ENCODE data around the gene RNF25. TPM values are rescaled to one million over a fixed set of nuclear protein-coding genes. Genes with fewer than 3 reads are reported as not detected.

Gene RNF25
- total RNA-seq, 1 experiment from 2014 or later = 27.2 TPM

DNA sequence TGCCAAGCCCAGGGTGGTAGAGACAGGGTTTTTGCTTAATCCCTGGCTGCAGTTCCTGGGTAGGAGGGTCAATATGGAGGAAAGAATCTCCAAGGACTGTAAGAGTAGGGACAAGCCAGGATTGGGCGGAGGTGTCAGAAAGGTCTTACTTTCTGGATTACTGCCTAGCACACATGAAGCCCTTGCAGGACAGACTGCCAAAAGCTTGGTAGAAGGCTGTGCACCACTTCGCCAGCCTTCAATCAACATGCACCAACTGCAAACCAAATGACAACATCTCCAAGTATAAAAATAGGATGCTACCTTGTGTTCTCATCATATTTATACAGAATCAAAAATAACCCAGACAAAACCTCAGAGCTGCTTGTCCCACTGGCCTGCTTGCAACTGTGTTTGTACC, 16.1 kb downstream of the RNF25 start:
- Histone ChIP-seq H2AFZ (no peak overlapping the region), H3K79me2 (ENCODE audit: low read depth) (peaks cover 30% of the 10 kb centered on the region), H3K4me2 (no peak overlapping the region), H3K4me1 (replicated peaks; ENCODE audit: insufficient read depth) (peaks cover 5% of the 10 kb centered on the region; the same call in 1 of the 2 replicates), H3K27me3 (ENCODE audit: insufficient read depth, low read depth) (no peaks in the 10 kb centered on the region), H3K9me3 (ENCODE audit: insufficient read depth, low read depth) (no peaks in the 10 kb centered on the region), H3K4me3 (no peak overlapping the region), H3F3A (ENCODE audit: insufficient read depth, low read depth) (no peaks in the 10 kb centered on the region), H3K36me3 (ENCODE audit: low read depth) (peaks cover 20% of the 10 kb centered on the region), H3K27ac (no peak overlapping the region), H3K9me2 (ENCODE audit: insufficient read depth) (no peaks in the 10 kb centered on the region), H4K20me1 (ENCODE audit: insufficient read depth) (0 out of 2 replicates have a peak, but pooled peaks cover 3% of the 10 kb centered on the region)
- no peak for DNase-seq
- BruUV-seq (replicated peaks) = no TSS peak
- TF ChIP-seq, protein P1, sequence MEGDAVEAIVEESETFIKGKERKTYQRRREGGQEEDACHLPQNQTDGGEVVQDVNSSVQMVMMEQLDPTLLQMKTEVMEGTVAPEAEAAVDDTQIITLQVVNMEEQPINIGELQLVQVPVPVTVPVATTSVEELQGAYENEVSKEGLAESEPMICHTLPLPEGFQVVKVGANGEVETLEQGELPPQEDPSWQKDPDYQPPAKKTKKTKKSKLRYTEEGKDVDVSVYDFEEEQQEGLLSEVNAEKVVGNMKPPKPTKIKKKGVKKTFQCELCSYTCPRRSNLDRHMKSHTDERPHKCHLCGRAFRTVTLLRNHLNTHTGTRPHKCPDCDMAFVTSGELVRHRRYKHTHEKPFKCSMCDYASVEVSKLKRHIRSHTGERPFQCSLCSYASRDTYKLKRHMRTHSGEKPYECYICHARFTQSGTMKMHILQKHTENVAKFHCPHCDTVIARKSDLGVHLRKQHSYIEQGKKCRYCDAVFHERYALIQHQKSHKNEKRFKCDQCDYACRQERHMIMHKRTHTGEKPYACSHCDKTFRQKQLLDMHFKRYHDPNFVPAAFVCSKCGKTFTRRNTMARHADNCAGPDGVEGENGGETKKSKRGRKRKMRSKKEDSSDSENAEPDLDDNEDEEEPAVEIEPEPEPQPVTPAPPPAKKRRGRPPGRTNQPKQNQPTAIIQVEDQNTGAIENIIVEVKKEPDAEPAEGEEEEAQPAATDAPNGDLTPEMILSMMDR (conservative IDR thresholded peaks at IDR 0.05) = no peak
- TF ChIP-seq EZH2 (IDR thresholded peaks at IDR 0.05; ENCODE audit: low read depth) = no peak
- intact Hi-C loops (cut with micrococcal nuclease; ENCODE audit: unreplicated experiment) = loop anchor here (5.0 to 10.0 kb wide), 2 partner anchors 242 to 381 kb away; partner anchors contain the start of genes AAMP and PNKD
- POLR2A ChIA-PET (ENCODE audit: unreplicated experiment) = no interaction called here
- CTCF ChIA-PET = no interaction called here

DNA sequence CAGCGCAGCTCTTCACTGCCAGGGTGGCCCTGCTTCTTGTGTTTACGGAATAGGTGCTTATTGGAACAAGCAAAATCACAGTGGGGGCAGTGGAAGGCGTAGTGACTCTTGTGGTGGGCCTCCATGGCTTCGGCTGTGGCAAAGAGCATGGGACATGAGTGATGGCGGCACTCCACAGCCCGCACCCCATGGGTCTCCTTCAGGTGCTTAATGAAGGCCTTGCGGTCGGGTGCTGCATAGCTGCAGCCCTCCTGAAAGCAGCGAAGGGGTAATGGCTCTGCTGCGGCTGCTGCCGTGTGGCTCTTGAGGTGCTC, 23.1 kb downstream of the RNF25 start:
- H3K79me2 ChIP-seq (ENCODE audit: low read depth) = 0 out of 2 replicates have a peak, but pooled peaks cover 11% of the 10 kb centered on the region
- no peaks in the 10 kb centered on the region for H3K27me3 ChIP-seq (ENCODE audit: insufficient read depth, low read depth)
- H3K9me3 ChIP-seq (ENCODE audit: insufficient read depth, low read depth) = no peaks in the 10 kb centered on the region
- peaks cover 23% of the 10 kb centered on the region; the same call in 1 of the 2 replicates for H3K36me3 ChIP-seq (ENCODE audit: low read depth)
- peaks cover 12% of the 10 kb centered on the region; the same call in 1 of the 2 replicates for H3K4me1 ChIP-seq (replicated peaks; ENCODE audit: insufficient read depth)
- H4K20me1 ChIP-seq (ENCODE audit: insufficient read depth) = peaks cover 9% of the 10 kb centered on the region; the same call in 1 of the 2 replicates
- ChIA-PET CTCF (no interaction called here), POLR2A (ENCODE audit: unreplicated experiment) (no interaction called here)
- BruUV-seq (replicated peaks) = no TSS peak
- H3K9me2 ChIP-seq (ENCODE audit: insufficient read depth) = no peaks in the 10 kb centered on the region
- H3K4me3 ChIP-seq = no peak overlapping the region
- TF ChIP-seq EZH2 (IDR thresholded peaks at IDR 0.05; ENCODE audit: low read depth) = no peak
- TF ChIP-seq, protein P1 (conservative IDR thresholded peaks at IDR 0.05) = 0 out of 2 replicates have a peak, but pooled peaks have one; percentile 4
- DNase-seq = no peak
- peaks cover 7% of the 10 kb centered on the region; the same call in 1 of the 2 replicates for H3F3A ChIP-seq (ENCODE audit: insufficient read depth, low read depth)
- H2AFZ ChIP-seq = no peak overlapping the region
- no peak overlapping the region for H3K4me2 ChIP-seq
- intact Hi-C loops (cut with micrococcal nuclease; ENCODE audit: unreplicated experiment) = loop anchor here (1.0 to 5.0 kb wide), 3 partner anchors 199 to 461 kb away; no protein-coding TSS in a partner anchor
- no peak overlapping the region for H3K27ac ChIP-seq

DNA sequence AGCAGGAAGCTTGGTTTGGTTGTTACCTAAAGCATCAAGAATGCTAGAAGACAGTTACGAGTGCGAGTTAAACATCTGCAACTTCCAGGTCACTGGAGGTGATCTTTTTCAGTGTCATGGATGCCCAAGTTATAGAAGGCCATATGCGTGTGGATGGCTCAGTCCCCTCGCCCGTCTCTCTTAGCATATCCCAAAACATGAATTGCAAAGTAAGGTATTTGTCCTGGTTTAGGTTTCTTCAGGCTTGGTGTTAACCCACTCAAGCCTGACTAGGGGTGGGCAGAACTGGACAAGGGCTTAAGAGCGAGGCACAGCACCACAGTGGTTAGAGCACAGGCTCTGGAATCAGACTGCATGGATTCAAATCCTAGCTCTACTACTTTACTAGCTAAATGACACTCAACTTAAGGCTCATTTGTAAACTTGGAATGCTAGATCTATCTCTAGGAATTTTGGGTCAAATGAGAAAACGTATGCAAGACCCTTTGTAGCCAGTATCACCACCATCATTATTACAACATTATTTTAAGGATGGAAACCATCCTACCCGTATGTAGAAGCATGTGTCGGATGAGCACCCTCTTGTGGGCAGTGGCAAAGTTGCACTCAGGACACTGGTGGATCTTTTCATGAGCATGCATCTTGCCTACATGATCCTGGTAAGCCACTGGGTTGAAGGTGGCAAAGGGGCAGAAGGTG, 23.6 kb downstream of the RNF25 start:
- no peak overlapping the region for H2AFZ ChIP-seq
- no peak for TF ChIP-seq EZH2 (IDR thresholded peaks at IDR 0.05; ENCODE audit: low read depth)
- TF ChIP-seq, protein P1 (conservative IDR thresholded peaks at IDR 0.05) = peak; percentile 87
- H3K9me2 ChIP-seq (ENCODE audit: insufficient read depth) = no peaks in the 10 kb centered on the region
- peak; percentile 46 to 54 for DNase-seq
- H3K4me2 ChIP-seq = no peak overlapping the region
- H3K4me3 ChIP-seq = no peak overlapping the region
- intact Hi-C loops (cut with micrococcal nuclease; ENCODE audit: unreplicated experiment) = loop anchor here (1.0 to 5.0 kb wide), 3 partner anchors 199 to 461 kb away; no protein-coding TSS in a partner anchor
- 0 out of 2 replicates have a peak, but pooled peaks cover 11% of the 10 kb centered on the region for H3K79me2 ChIP-seq (ENCODE audit: low read depth)
- ChIA-PET POLR2A (ENCODE audit: unreplicated experiment) (interaction anchor here (0.6 kb wide), 1 partner anchor 342 kb away, joined by 4 read pairs; no protein-coding TSS in a partner anchor), CTCF (no interaction called here)
- no peaks in the 10 kb centered on the region for H3K9me3 ChIP-seq (ENCODE audit: insufficient read depth, low read depth)
- peaks cover 23% of the 10 kb centered on the region; the same call in 1 of the 2 replicates for H3K36me3 ChIP-seq (ENCODE audit: low read depth)
- no peaks in the 10 kb centered on the region for H3K27me3 ChIP-seq (ENCODE audit: insufficient read depth, low read depth)
- BruUV-seq (replicated peaks) = no TSS peak
- peaks cover 12% of the 10 kb centered on the region; the same call in 1 of the 2 replicates for H3K4me1 ChIP-seq (replicated peaks; ENCODE audit: insufficient read depth)
- no peak overlapping the region for H3K27ac ChIP-seq
- peaks cover 7% of the 10 kb centered on the region; the same call in 1 of the 2 replicates for H3F3A ChIP-seq (ENCODE audit: insufficient read depth, low read depth)
- peaks cover 9% of the 10 kb centered on the region; the same call in 1 of the 2 replicates for H4K20me1 ChIP-seq (ENCODE audit: insufficient read depth)

All from PC-9 (cell line).